Retinal pigment epithelial cell (primary cell): Measurements from ENCODE around the gene ANXA9.

Experiments used
- DNase-seq: peaks from one replicate; pipeline ENCODE4 v3.0.0-alpha.2; 2010; ENCODE audit warnings: low read depth
- H3K4me3 ChIP-seq: 2 replicates; pipeline ENCODE4 v1.5.1; 2011; ENCODE audit warnings: mild to moderate bottlenecking, low read length, control low read depth, moderate library complexity
- TF ChIP-seq, protein P1 (sequence below): conservative IDR thresholded peaks from 2 replicates; pipeline ENCODE4 v1.5.1; 2011; ENCODE audit warnings: low read depth, low read length, control low read depth, inconsistent platforms

The ANXA9 gene

DNA sequence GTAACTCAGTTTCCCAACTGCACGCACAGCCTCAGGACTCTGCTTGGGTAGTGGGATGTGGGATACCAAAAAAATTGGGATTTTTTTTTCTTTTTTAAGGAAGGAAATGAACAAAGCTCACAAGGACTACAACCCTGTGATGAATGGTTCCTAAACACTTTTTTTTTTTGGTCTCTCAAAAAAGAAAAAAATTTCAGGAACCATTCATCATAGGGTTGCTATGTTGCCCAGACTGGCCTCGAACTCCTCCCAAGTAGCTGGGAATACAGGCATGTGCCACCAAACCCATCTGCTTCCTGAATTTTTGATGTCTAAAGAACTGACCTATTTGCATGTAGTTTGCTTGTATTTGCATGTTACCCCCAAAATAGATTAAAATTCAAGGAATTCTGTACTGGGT is 17.8 kb downstream of the ANXA9 start:
- no peak overlapping the region for H3K4me3 ChIP-seq
- DNase-seq, result no peak
- TF ChIP-seq, protein P1, sequence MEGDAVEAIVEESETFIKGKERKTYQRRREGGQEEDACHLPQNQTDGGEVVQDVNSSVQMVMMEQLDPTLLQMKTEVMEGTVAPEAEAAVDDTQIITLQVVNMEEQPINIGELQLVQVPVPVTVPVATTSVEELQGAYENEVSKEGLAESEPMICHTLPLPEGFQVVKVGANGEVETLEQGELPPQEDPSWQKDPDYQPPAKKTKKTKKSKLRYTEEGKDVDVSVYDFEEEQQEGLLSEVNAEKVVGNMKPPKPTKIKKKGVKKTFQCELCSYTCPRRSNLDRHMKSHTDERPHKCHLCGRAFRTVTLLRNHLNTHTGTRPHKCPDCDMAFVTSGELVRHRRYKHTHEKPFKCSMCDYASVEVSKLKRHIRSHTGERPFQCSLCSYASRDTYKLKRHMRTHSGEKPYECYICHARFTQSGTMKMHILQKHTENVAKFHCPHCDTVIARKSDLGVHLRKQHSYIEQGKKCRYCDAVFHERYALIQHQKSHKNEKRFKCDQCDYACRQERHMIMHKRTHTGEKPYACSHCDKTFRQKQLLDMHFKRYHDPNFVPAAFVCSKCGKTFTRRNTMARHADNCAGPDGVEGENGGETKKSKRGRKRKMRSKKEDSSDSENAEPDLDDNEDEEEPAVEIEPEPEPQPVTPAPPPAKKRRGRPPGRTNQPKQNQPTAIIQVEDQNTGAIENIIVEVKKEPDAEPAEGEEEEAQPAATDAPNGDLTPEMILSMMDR, result no peak

DNA sequence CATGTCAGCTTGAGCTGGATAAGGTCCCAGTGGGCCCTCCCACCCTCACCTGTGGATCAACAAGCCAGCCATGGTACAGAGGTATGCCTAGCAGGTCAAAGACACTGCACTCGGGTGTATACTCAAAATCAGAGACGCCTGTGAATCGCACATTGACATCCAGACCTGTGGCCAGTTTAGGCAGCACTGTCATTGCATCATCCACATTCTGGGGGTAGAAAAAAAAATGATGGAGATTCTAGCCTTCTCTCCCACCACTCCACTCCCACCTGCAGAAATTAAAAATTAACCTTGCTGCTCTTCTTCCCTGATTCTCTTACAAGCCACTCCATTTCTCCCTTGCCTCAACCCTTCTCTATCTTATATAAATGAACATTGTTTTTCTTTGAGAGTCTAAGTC is 18.3 kb downstream of the ANXA9 start:
- DNase-seq, result no peak
- TF ChIP-seq, protein P1, result no peak
- no peak overlapping the region for H3K4me3 ChIP-seq

DNA sequence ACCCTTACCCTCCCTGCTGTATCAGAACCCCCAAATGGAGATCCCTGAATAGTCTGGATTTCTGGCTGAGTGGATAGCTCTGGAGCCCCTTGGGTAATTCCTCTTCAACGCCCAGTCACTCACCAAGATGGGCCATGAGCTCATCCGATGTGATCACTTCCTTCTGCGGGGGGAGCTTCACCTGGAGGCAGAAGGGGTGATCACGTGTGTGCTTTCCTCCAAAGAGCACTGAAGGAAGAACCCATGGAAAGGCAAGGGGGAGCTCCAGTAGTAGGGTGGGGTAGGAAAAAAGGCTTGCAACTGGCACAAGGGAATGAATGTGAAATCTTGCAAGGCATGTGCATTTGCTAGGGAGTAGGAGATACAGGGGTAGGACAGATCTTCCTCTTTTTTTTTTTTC is 19.5 kb downstream of the ANXA9 start:
- no peak for DNase-seq
- TF ChIP-seq, protein P1, result no peak
- no peak overlapping the region for H3K4me3 ChIP-seq

DNA sequence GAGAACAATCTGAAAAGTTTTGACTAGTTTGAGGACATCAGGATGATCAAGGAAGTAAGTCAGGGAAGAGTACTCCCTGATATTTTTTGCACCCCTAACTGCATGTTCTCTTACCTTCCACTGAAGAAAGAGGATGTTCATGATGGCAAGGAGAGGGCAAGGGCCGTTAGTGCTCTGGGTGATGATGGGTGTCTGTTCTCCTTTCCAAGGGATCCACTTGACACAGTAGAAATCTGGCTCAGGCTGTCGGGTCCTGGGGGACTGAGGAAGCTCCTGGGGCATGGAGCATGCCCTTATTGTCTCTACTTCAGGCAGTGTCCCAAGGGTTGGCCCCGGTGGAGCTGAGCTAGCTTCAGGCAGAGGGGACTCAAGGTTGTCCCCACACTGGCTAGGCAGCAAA is 20.0 kb downstream of the ANXA9 start:
- no peak overlapping the region for H3K4me3 ChIP-seq
- DNase-seq, result no peak
- TF ChIP-seq, protein P1, result no peak

DNA sequence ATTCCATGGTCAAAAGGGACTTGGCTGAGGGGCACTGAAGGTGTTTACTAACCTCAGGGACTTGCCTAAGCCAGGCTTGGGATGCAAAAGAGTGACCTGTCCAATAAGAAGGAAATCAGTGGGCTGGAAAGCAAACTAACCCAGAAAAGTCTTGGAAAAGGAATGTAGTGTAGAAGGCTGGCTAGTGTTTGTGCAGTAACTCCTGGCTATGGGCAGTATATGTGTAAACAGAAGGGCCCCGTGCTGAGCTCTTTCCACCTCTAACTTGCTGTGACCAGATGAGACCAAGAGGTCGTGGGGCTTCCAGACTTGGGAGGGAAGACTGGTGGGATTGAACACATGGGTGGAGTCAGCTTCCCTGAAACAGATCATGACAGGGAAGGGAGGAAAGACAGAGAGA is 20.5 kb downstream of the ANXA9 start:
- no peak overlapping the region for H3K4me3 ChIP-seq
- DNase-seq, result no peak
- TF ChIP-seq, protein P1, result no peak

DNA sequence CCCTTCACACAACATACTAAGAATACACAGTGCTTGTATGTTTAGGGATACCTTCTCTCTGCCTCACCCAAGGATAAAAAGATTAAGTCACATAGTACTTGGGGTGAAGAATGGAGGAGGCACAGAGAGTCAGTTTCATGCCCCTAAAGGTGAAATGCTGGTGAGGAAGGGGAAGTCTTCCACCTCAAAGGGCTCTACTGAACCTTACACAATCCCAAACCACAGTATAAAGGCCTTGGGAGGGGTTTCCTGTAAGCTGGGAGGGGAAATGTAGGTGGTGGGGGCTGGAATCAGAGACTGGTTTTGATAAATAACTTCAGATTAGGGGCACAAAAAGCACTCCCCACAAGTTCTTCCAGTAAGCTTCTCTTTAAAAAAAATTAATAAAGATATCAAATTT is 21.1 kb downstream of the ANXA9 start:
- no peak for DNase-seq
- no peak overlapping the region for H3K4me3 ChIP-seq

DNA sequence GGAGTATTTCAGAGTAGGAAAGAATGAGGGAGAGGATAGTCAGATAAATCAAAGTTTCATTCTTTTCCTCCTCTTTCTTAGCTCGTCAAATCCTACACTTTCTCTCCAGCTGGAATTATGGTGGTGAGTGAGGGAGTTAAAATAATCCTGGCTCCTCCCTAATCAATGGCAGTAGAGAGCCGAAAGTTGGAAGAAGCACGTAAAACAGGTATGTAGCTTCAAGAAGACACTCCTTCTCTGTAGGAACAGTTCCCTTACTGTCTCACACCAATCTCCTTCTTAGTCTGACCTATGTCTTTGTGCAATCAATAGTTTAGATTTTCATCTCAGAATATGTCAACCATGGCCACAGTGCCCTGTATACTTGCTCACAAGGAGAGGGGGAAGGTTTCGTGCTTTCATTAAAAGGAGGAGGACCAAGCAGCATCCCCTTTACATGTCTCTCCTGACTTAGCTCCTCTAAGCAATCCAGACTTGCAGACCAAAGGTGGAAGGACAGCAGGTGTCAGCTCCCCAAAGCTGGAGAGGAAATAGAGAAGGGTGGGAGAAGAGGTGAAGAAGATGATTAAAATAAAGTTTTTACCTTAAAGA is 23.7 kb downstream of the ANXA9 start:
- TF ChIP-seq, protein P1, result no peak
- no peak for DNase-seq
- peak overlapping the region; percentile 58 for H3K4me3 ChIP-seq

More for the DNA sequence above, 21.1 kb downstream of the ANXA9 start:
- TF ChIP-seq, protein P1, result no peak
